Chondrocyte (in vitro differentiated cells): ENCODE data around the gene DAPK1. TPM values are rescaled to one million over a fixed set of nuclear protein-coding genes. Genes with fewer than 3 reads are reported as not detected.

ENCODE experiments used
- DNase-seq: peaks from one replicate; pipeline ENCODE4 v3.0.0; 2021; ENCODE audit warnings: mixed read lengths, low spot score
- H3K27ac Mint-ChIP-seq: one replicate; pipeline ENCODE4 v1.8.0; 2021; ENCODE audit warnings: mild to moderate bottlenecking, moderate library complexity, mixed read lengths; ENCODE audit not compliant: unreplicated experiment
- H3K27me3 Mint-ChIP-seq: 2 replicates; pipeline ENCODE4 v1.8.0; 2021; ENCODE audit warnings: low read depth, mixed read lengths
- H3K36me3 Mint-ChIP-seq: 2 replicates; pipeline ENCODE4 v1.8.0; 2021; ENCODE audit warnings: low read depth, mixed read lengths
- H3K4me1 Mint-ChIP-seq: 2 replicates; pipeline ENCODE4 v1.8.0; 2021; ENCODE audit warnings: low read depth, mild to moderate bottlenecking, mixed read lengths
- H3K4me3 Mint-ChIP-seq: one replicate; pipeline ENCODE4 v1.8.0; 2021; ENCODE audit warnings: mild to moderate bottlenecking, moderate library complexity, mixed read lengths; ENCODE audit not compliant: unreplicated experiment
- H3K9me3 Mint-ChIP-seq: 2 replicates; pipeline ENCODE4 v1.8.0; 2021; ENCODE audit warnings: low read depth, mixed read lengths
- total RNA-seq: library from RNA; stranded (reverse); gene quantifications from 3 replicates; pipeline ENCODE4 v1.2.1, GENCODE V29; 2021
- TF ChIP-seq, protein P1 (sequence below): fragments of 200-600 bp; sonication (generic); IDR thresholded peaks from 2 replicates; pipeline ENCODE4 v1.5.0; 2021; ENCODE audit warnings: antibody characterized with exemption, mild to moderate bottlenecking, moderate library complexity

DAPK1 gene
- total RNA-seq, 1 donor from 2014 or later = 87.9 TPM

DNA sequence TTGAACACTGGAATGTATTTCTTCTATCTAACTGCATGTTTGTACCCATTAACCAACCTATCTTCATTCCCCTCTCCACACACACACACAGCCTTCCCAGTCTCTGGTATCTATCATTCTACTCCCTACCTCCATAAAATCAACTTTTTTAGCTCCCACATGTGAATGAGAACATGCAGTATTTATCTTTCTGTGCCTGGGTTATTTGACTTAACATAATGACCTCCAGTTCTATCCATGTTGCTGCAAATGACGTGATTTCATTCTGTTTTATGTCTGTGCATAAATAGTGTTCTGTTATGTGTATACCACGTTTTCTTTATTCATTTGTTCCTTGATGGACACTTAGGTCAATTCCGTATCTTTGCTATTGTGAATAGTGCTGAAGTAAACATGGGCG is 189.5 kb downstream of the DAPK1 start:
- Mint-ChIP-seq H3K27me3 (no peaks in the 10 kb centered on the region), H3K27ac (no peak overlapping the region), H3K9me3 (peaks cover 11% of the 10 kb centered on the region), H3K36me3 (peaks cover 27% of the 10 kb centered on the region), H3K4me1 (peaks cover 21% of the 10 kb centered on the region), H3K4me3 (no peak overlapping the region)
- no peak for DNase-seq
- TF ChIP-seq, protein P1, sequence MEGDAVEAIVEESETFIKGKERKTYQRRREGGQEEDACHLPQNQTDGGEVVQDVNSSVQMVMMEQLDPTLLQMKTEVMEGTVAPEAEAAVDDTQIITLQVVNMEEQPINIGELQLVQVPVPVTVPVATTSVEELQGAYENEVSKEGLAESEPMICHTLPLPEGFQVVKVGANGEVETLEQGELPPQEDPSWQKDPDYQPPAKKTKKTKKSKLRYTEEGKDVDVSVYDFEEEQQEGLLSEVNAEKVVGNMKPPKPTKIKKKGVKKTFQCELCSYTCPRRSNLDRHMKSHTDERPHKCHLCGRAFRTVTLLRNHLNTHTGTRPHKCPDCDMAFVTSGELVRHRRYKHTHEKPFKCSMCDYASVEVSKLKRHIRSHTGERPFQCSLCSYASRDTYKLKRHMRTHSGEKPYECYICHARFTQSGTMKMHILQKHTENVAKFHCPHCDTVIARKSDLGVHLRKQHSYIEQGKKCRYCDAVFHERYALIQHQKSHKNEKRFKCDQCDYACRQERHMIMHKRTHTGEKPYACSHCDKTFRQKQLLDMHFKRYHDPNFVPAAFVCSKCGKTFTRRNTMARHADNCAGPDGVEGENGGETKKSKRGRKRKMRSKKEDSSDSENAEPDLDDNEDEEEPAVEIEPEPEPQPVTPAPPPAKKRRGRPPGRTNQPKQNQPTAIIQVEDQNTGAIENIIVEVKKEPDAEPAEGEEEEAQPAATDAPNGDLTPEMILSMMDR = no peak

DNA sequence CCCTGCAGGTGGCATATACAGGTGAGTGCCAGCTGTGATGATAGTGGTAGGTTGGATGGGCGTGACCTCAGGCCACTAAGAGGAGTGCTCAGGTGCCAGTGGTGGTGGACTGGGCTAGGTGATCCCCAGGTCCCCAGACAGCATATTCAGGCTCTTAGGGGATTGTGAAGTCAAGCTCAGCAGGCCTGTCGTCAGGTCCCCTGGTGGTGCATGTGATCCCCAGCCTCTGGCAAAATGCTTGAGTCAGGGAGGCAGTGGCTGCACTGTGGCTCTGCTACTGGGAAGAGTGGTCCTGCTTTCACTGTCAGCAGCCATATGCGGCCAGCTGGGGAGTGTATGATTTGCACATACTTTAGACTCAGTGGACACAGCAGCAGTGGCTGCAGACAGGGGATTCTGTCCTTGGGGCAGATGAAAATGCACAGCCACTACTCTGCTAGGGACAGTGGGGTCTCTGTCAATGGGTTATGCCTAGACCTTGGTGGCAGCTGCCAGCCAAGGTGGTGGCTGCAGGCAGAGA is 196.6 kb downstream of the DAPK1 start:
- Mint-ChIP-seq H3K27me3 (no peaks in the 10 kb centered on the region), H3K9me3 (peaks cover 15% of the 10 kb centered on the region), H3K36me3 (peaks cover 37% of the 10 kb centered on the region), H3K4me3 (no peak overlapping the region), H3K27ac (no peak overlapping the region), H3K4me1 (no peaks in the 10 kb centered on the region)
- DNase-seq = no peak
- TF ChIP-seq, protein P1 = no peak

DNA sequence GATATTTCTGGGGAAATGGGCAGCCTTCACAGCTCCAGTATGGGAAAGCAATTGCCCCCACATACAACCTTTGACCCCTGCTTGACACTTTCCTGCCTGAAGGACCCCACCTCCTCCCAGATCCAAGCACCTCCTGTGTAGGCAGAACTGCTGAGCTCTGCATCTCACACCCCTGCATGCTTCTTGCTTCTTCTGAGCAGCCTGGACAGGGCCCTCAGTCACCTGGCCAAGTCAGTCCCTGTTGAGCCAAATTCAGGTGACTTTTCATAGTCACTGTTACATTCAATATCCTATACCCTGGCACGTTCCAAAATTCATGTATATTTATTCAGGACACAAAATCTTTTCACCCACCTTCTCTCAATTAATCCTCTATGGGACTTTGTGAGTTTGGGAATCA is 197.9 kb downstream of the DAPK1 start:
- Mint-ChIP-seq H3K4me1 (no peaks in the 10 kb centered on the region), H3K9me3 (peaks cover 5% of the 10 kb centered on the region), H3K27me3 (no peaks in the 10 kb centered on the region), H3K4me3 (no peak overlapping the region), H3K27ac (no peak overlapping the region), H3K36me3 (peaks cover 29% of the 10 kb centered on the region)
- TF ChIP-seq, protein P1 = no peak
- no peak for DNase-seq

GRCh38 chr9:87696641-87697040 is 199.0 kb downstream of the DAPK1 start:
- peaks cover 29% of the 10 kb centered on the region for H3K36me3 Mint-ChIP-seq
- no peak for DNase-seq
- H3K27ac Mint-ChIP-seq = no peak overlapping the region

GRCh38 chr9:87698069-87698809 is 200.6 kb downstream of the DAPK1 start:
- Mint-ChIP-seq H3K27me3 (no peaks in the 10 kb centered on the region), H3K9me3 (no peaks in the 10 kb centered on the region), H3K36me3 (peaks cover 27% of the 10 kb centered on the region), H3K4me1 (peaks cover 10% of the 10 kb centered on the region), H3K4me3 (no peak overlapping the region), H3K27ac (no peak overlapping the region)
- DNase-seq = no peak
- TF ChIP-seq, protein P1 = no peak

More at GRCh38 chr9:87696641-87697040, 199.0 kb downstream of the DAPK1 start:
- peaks cover 1% of the 10 kb centered on the region for H3K4me1 Mint-ChIP-seq
- H3K4me3 Mint-ChIP-seq = no peak overlapping the region
- H3K9me3 Mint-ChIP-seq = peaks cover 5% of the 10 kb centered on the region
- H3K27me3 Mint-ChIP-seq = no peaks in the 10 kb centered on the region
- TF ChIP-seq, protein P1 = no peak
